ENCODE data around the gene AZGP1. TPM values are rescaled to one million over a fixed set of nuclear protein-coding genes. Genes with fewer than 3 reads are reported as not detected.

The AZGP1 gene
- total RNA-seq, 1 experiment from 2014 or later: 1.6 TPM

DNA sequence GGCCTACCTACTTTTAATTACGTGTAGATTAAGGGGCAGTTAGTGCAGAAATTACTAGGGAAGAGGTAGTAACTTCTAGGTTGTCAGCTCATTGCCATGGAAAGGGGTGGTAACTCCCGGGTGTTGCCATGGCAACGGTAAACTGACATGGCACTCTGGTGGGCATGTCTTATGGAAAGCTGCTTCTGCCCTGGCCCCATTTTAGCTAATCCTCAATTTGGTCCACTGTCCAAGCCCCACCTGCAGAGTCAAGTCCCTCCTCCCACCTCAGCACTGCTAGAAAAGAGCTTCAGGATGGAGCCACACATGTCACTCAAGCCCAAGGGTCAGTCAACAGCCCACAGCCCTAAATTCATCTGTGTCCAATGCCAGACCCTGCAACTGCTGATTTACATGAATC, 32.1 kb upstream of the AZGP1 start (continued):
- TF ChIP-seq, protein P1, sequence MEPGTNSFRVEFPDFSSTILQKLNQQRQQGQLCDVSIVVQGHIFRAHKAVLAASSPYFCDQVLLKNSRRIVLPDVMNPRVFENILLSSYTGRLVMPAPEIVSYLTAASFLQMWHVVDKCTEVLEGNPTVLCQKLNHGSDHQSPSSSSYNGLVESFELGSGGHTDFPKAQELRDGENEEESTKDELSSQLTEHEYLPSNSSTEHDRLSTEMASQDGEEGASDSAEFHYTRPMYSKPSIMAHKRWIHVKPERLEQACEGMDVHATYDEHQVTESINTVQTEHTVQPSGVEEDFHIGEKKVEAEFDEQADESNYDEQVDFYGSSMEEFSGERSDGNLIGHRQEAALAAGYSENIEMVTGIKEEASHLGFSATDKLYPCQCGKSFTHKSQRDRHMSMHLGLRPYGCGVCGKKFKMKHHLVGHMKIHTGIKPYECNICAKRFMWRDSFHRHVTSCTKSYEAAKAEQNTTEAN (CRISPR knock-in tag; IDR thresholded peaks at IDR 0.05): no peak

DNA sequence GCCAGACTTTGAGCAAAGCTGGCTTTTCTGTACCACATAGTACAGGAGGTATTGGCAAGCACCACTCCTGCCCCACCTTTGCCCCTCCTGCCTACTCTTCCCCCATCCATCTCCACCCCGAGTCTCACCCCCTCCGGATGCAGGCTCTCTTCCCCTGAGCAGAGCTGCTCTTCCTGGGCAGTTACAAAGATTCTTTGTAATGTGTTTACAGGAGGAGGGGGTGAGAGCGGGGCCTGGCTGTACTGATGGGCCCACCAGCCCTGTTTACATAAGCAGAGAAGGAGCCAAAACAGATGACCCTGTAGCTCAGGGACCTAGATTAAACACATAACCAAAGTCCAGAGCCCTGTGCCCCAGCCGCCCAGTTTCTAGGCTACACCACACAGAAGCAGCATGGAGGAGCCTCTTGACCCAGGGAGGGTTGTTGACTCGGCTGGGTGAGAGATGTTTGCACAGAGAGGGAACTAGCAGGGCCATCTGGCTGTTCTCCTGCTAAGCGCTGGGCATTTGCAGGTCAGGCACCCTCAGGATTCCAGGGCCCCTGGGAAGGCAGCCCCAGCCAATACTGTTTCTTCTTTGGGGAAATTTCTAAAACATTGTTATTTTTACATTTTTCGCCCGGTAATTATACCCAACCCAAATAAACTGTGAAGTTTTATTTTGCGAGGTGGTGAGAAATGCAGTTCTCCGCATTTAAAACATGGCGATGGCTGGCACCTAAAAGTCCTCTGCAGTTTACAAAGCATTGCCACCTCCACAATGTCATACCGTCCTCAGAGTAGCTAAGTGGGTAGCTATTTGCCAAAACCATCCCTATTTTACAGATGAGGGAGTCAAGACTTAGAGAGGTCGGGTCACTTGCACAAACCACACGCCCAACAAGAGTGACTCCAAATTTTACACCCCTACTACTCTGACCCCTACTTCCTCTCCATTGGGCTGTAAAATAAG, 28.2 kb upstream of the AZGP1 start:
- H3K4me3 Mint-ChIP-seq: no peak overlapping the region
- H3K4me1 Mint-ChIP-seq: peaks cover 10% of the 10 kb centered on the region
- CTCF ChIA-PET: interaction anchor here (0.5 to 1.9 kb wide), 7 partner anchors 10 to 127 kb away, joined by 3 to 7 read pairs (median 3); no protein-coding TSS in a partner anchor
- DNase-seq (ENCODE audit: low spot score): no peak
- H3K27me3 Mint-ChIP-seq (ENCODE audit: low read depth): no peaks in the 10 kb centered on the region; the same call in none of the 2 replicates
- H3K9me3 Mint-ChIP-seq: no peaks in the 10 kb centered on the region
- ATAC-seq: peak; percentile 78
- TF ChIP-seq, protein P2, sequence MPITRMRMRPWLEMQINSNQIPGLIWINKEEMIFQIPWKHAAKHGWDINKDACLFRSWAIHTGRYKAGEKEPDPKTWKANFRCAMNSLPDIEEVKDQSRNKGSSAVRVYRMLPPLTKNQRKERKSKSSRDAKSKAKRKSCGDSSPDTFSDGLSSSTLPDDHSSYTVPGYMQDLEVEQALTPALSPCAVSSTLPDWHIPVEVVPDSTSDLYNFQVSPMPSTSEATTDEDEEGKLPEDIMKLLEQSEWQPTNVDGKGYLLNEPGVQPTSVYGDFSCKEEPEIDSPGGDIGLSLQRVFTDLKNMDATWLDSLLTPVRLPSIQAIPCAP (CRISPR knock-in tag; IDR thresholded peaks at IDR 0.05): no peak
- TF ChIP-seq GABPB1 (CRISPR knock-in tag; IDR thresholded peaks at IDR 0.05): peak; percentile 75; the same call in 1 of the 2 replicates
- H3K36me3 Mint-ChIP-seq: no peaks in the 10 kb centered on the region
- POLR2A ChIA-PET: interaction anchor here (0.7 kb wide), 1 partner anchor 11 kb away, joined by 3 read pairs; no protein-coding TSS in a partner anchor
- peak overlapping the region; percentile 5 for H3K27ac Mint-ChIP-seq

DNA sequence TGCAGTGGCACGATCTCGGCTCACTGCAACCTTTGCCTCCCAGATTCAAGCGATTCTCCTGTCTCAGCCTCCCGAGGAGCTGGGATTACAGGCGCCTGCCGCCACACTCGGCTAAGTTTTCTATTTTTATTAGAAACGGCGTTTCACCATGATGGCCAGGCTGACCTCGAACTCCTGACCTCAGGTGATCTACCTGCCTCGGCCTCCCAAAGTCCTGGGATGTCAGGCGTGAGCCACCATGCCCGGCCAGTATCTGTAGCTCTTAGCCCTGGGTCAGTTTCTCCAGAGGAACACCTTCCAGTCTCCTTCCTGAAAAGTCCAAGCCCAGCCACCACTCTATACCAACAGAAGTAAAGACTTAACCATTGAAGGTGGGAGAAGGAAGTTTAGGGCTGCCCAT, 24.4 kb upstream of the AZGP1 start:
- TF ChIP-seq, protein P3, sequence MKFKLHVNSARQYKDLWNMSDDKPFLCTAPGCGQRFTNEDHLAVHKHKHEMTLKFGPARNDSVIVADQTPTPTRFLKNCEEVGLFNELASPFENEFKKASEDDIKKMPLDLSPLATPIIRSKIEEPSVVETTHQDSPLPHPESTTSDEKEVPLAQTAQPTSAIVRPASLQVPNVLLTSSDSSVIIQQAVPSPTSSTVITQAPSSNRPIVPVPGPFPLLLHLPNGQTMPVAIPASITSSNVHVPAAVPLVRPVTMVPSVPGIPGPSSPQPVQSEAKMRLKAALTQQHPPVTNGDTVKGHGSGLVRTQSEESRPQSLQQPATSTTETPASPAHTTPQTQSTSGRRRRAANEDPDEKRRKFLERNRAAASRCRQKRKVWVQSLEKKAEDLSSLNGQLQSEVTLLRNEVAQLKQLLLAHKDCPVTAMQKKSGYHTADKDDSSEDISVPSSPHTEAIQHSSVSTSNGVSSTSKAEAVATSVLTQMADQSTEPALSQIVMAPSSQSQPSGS (CRISPR knock-in tag; IDR thresholded peaks at IDR 0.05; ENCODE audit: borderline replicate concordance, low read depth): no peak
- TF ChIP-seq FOXJ3 (CRISPR knock-in tag; IDR thresholded peaks at IDR 0.05; ENCODE audit: borderline replicate concordance) (no peak), GTF2I (CRISPR knock-in tag; conservative IDR thresholded peaks at IDR 0.05) (no peak), RORB (CRISPR knock-in tag; IDR thresholded peaks at IDR 0.05) (no peak), SP1 (CRISPR knock-in tag; conservative IDR thresholded peaks at IDR 0.05) (no peak), ZNF138 (CRISPR knock-in tag; conservative IDR thresholded peaks at IDR 0.05) (no peak), CBFB (CRISPR knock-in tag; IDR thresholded peaks at IDR 0.05; ENCODE audit: low read depth) (no peak)
- TF ChIP-seq, protein P4, sequence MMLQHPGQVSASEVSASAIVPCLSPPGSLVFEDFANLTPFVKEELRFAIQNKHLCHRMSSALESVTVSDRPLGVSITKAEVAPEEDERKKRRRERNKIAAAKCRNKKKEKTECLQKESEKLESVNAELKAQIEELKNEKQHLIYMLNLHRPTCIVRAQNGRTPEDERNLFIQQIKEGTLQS (CRISPR knock-in tag; conservative IDR thresholded peaks at IDR 0.05): no peak
- TF ChIP-seq, protein P5, sequence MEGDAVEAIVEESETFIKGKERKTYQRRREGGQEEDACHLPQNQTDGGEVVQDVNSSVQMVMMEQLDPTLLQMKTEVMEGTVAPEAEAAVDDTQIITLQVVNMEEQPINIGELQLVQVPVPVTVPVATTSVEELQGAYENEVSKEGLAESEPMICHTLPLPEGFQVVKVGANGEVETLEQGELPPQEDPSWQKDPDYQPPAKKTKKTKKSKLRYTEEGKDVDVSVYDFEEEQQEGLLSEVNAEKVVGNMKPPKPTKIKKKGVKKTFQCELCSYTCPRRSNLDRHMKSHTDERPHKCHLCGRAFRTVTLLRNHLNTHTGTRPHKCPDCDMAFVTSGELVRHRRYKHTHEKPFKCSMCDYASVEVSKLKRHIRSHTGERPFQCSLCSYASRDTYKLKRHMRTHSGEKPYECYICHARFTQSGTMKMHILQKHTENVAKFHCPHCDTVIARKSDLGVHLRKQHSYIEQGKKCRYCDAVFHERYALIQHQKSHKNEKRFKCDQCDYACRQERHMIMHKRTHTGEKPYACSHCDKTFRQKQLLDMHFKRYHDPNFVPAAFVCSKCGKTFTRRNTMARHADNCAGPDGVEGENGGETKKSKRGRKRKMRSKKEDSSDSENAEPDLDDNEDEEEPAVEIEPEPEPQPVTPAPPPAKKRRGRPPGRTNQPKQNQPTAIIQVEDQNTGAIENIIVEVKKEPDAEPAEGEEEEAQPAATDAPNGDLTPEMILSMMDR (IDR thresholded peaks at IDR 0.05): no peak
- peaks cover 18% of the 10 kb centered on the region for H3K4me1 Mint-ChIP-seq

More for the DNA sequence above, 24.4 kb upstream of the AZGP1 start:
- ATAC-seq (no peak), DNase-seq (ENCODE audit: low spot score) (no peak)
- Mint-ChIP-seq H3K27me3 (ENCODE audit: low read depth) (peaks cover 3% of the 10 kb centered on the region; the same call in 1 of the 2 replicates), H3K36me3 (no peaks in the 10 kb centered on the region), H3K4me3 (no peak overlapping the region), H3K27ac (no peak overlapping the region), H3K9me3 (0 out of 2 replicates have a peak, but pooled peaks cover 3% of the 10 kb centered on the region)
- ChIA-PET CTCF (interaction anchor here (1.2 to 1.5 kb wide), 2 partner anchors 9 to 10 kb away, joined by 3 to 4 read pairs; no protein-coding TSS in a partner anchor), POLR2A (no interaction called here)

All from WTC11 (cell line).